PC-3 (cell line): Measurements from ENCODE around the gene NTRK2. TPM values are rescaled to one million over a fixed set of nuclear protein-coding genes. Genes with fewer than 3 reads are reported as not detected.

Source experiments
- ATAC-seq: fragments of 200-7000 bp; cut with Tn5 transposase; 2 replicates; pipeline ENCODE4 v1.9.1; 2020; ENCODE audit warnings: mild to moderate bottlenecking, moderate library complexity
- BruUV-seq: library from RNA; stranded (reverse); fragments of 400-500 nt; replicated peaks from 2 replicates; lab custom pipeline; 2021; lab: Mats Ljungman, UMichigan
- CTCF ChIA-PET: fragments of 300-600 bp; sonication (Branson Sonifier 250); formaldehyde crosslinking; loops from one replicate; lab custom pipeline; 2022; ENCODE audit warnings: antibody characterized with exemption; lab: Charles Lee
- POLR2A ChIA-PET: fragments of 300-600 bp; sonication (Branson Sonifier 250); formaldehyde crosslinking; loops from one replicate; lab custom pipeline; 2022; ENCODE audit warnings: antibody characterized with exemption; ENCODE audit not compliant: unreplicated experiment; lab: Charles Lee
- DNase-seq: peaks from one replicate; pipeline ENCODE4 v3.0.0-alpha.2; 2015
- H2AFZ ChIP-seq: fragments of 300-600 bp; sonication (generic); 2 replicates; pipeline ENCODE4 v1.6.0; 2016; ENCODE audit warnings: antibody characterized with exemption, low read length
- H3F3A ChIP-seq: fragments of 300-600 bp; sonication (generic); one replicate; pipeline ENCODE4 v1.6.0; 2017; ENCODE audit warnings: antibody characterized with exemption, low read length, control low read depth, mild to moderate bottlenecking; ENCODE audit not compliant: unreplicated experiment
- H3K27ac ChIP-seq: fragments of 300-600 bp; sonication (generic); 2 replicates; pipeline ENCODE4 v1.5.1; 2016; ENCODE audit warnings: mild to moderate bottlenecking, low read length
- H3K27me3 ChIP-seq: fragments of 300-600 bp; sonication (generic); 2 replicates; pipeline ENCODE4 v1.6.1; 2016; ENCODE audit warnings: low read length, mixed read lengths
- H3K36me3 ChIP-seq: fragments of 300-600 bp; sonication (generic); 2 replicates; pipeline ENCODE4 v1.6.1; 2016; ENCODE audit warnings: low read depth, mixed run types, low read length, mixed read lengths
- H3K4me1 ChIP-seq: fragments of 300-600 bp; sonication (generic); 2 replicates; pipeline ENCODE4 v1.5.1; 2016; ENCODE audit warnings: low read length; ENCODE audit not compliant: insufficient read depth
- H3K4me2 ChIP-seq: fragments of 300-600 bp; sonication (generic); 2 replicates; pipeline ENCODE4 v1.6.0; 2016; ENCODE audit warnings: low read length
- H3K4me3 ChIP-seq: fragments of 300-600 bp; sonication (generic); 2 replicates; pipeline ENCODE4 v1.5.1; 2016; ENCODE audit warnings: mild to moderate bottlenecking, low read length, mixed read lengths
- H3K79me2 ChIP-seq: fragments of 300-600 bp; sonication (generic); 2 replicates; pipeline ENCODE4 v1.6.1; 2017; ENCODE audit warnings: low read length, mixed read lengths
- H3K9ac ChIP-seq: fragments of 300-600 bp; sonication (generic); 2 replicates; pipeline ENCODE4 v1.6.0; 2016; ENCODE audit warnings: mild to moderate bottlenecking, low read length
- H3K9me2 ChIP-seq: fragments of 300-600 bp; sonication (generic); replicated peaks from 2 replicates; pipeline ENCODE4 v1.6.1; 2016; ENCODE audit warnings: mixed run types, low read length, mixed read lengths
- H3K9me3 ChIP-seq: fragments of 300-600 bp; sonication (generic); 2 replicates; pipeline ENCODE4 v1.6.1; 2016; ENCODE audit warnings: low read length, mixed read lengths
- H4K20me1 ChIP-seq: fragments of 300-600 bp; sonication (generic); 2 replicates; pipeline ENCODE4 v1.6.1; 2016; ENCODE audit warnings: low read length, mixed read lengths
- EZH2 ChIP-seq: fragments of 300-600 bp; sonication (generic); IDR thresholded peaks from one replicate; pipeline ENCODE4 v1.6.1; 2017; ENCODE audit warnings: antibody characterized with exemption, mild to moderate bottlenecking, low read length; ENCODE audit not compliant: unreplicated experiment
- EZH2phosphoT487 ChIP-seq: fragments of 300-600 bp; sonication (generic); IDR thresholded peaks from 2 replicates; pipeline ENCODE4 v1.6.1; 2018; ENCODE audit warnings: mild to moderate bottlenecking, antibody characterized with exemption, low read length, borderline replicate concordance
- intact Hi-C: fragments of 100-400 bp; cut with micrococcal nuclease; formaldehyde crosslinking; loops from 2 replicates; pipeline ENCODE4 v1.9.0; 2023
- total RNA-seq: library from RNA; depleted of rRNA; stranded (reverse); fragments of >200 nt; gene quantifications from 2 replicates; pipeline ENCODE4 v1.2.3, GENCODE V29; 2014
- TF ChIP-seq, protein P1 (sequence below): fragments of 300-600 bp; sonication (generic); conservative IDR thresholded peaks from 2 replicates; pipeline ENCODE4 v1.5.1; 2017; ENCODE audit warnings: antibody characterized with exemption, low read depth, mild to moderate bottlenecking, low read length

NTRK2 gene
- total RNA-seq, 1 experiment from 2014 or later: not detected

DNA sequence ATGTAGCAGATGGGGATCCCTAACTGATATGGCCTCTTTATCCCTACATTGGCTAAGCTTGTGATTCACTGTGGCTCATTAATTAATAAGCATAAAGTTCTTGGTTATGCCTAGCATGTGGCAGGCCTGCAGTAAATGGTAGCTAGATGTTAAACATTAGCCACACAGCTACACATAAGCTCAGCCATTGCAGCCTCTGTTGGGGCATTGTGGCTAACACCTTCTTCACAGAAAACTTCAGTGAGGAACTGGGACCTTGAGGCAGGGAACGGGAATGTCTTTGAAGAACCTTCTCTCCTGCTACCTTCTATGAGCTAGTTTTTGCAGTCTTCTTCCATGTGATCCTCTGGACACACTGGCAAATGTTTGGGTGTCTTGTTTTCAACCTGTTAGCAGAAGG, 338.2 kb downstream of the NTRK2 start:
- H3K27ac ChIP-seq: no peak overlapping the region
- no peak overlapping the region for H3K4me3 ChIP-seq
- no peak overlapping the region for H3K4me2 ChIP-seq
- H3K9me3 ChIP-seq: no peaks in the 10 kb centered on the region
- no peaks in the 10 kb centered on the region for H3K27me3 ChIP-seq
- no peaks in the 10 kb centered on the region for H4K20me1 ChIP-seq
- H3F3A ChIP-seq: no peaks in the 10 kb centered on the region
- no peak overlapping the region for H2AFZ ChIP-seq
- intact Hi-C loops: no loop called here
- POLR2A ChIA-PET: no interaction called here
- H3K36me3 ChIP-seq: no peaks in the 10 kb centered on the region
- ATAC-seq (no peak), DNase-seq (no peak)
- CTCF ChIA-PET: no interaction called here
- no TSS peak for BruUV-seq
- TF ChIP-seq, protein P1, sequence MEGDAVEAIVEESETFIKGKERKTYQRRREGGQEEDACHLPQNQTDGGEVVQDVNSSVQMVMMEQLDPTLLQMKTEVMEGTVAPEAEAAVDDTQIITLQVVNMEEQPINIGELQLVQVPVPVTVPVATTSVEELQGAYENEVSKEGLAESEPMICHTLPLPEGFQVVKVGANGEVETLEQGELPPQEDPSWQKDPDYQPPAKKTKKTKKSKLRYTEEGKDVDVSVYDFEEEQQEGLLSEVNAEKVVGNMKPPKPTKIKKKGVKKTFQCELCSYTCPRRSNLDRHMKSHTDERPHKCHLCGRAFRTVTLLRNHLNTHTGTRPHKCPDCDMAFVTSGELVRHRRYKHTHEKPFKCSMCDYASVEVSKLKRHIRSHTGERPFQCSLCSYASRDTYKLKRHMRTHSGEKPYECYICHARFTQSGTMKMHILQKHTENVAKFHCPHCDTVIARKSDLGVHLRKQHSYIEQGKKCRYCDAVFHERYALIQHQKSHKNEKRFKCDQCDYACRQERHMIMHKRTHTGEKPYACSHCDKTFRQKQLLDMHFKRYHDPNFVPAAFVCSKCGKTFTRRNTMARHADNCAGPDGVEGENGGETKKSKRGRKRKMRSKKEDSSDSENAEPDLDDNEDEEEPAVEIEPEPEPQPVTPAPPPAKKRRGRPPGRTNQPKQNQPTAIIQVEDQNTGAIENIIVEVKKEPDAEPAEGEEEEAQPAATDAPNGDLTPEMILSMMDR: no peak
- TF ChIP-seq EZH2 (no peak), EZH2phosphoT487 (no peak)
- no peaks in the 10 kb centered on the region for H3K4me1 ChIP-seq
- H3K9me2 ChIP-seq: no peaks in the 10 kb centered on the region
- no peak overlapping the region for H3K9ac ChIP-seq
- no peaks in the 10 kb centered on the region for H3K79me2 ChIP-seq

DNA sequence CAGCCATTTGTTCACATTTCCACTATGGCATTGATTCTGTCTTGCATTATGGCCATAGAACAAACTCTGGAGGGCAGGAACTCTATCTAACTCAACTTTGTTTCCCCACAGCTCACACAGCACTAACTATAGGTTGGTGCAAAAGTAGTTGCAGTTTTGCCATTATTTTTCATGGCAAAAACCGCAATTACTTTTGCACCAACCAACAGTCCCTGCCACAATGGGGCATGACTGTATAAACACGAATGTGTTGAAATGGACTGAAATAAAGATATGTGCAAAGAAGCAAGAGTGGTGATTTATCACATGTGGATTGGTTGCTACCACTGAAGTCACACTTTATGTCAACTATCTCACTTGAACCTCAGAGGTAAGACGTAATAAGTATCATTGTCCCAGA, 338.7 kb downstream of the NTRK2 start:
- no peak overlapping the region for H3K4me3 ChIP-seq
- H3K36me3 ChIP-seq: no peaks in the 10 kb centered on the region
- no peak overlapping the region for H2AFZ ChIP-seq
- H3K27me3 ChIP-seq: no peaks in the 10 kb centered on the region
- no peaks in the 10 kb centered on the region for H3K9me2 ChIP-seq
- DNase-seq: no peak
- POLR2A ChIA-PET: no interaction called here
- intact Hi-C loops: no loop called here
- TF ChIP-seq, protein P1: no peak
- no peak for TF ChIP-seq EZH2phosphoT487
- TF ChIP-seq EZH2: no peak
- no peak overlapping the region for H3K4me2 ChIP-seq
- CTCF ChIA-PET: no interaction called here
- no peak overlapping the region for H3K9ac ChIP-seq
- no peak overlapping the region for H3K27ac ChIP-seq
- no peaks in the 10 kb centered on the region for H3K9me3 ChIP-seq
- no peak for ATAC-seq
- H3F3A ChIP-seq: no peaks in the 10 kb centered on the region
- no TSS peak for BruUV-seq
- no peaks in the 10 kb centered on the region for H3K79me2 ChIP-seq
- H3K4me1 ChIP-seq: no peaks in the 10 kb centered on the region
- H4K20me1 ChIP-seq: no peaks in the 10 kb centered on the region

DNA sequence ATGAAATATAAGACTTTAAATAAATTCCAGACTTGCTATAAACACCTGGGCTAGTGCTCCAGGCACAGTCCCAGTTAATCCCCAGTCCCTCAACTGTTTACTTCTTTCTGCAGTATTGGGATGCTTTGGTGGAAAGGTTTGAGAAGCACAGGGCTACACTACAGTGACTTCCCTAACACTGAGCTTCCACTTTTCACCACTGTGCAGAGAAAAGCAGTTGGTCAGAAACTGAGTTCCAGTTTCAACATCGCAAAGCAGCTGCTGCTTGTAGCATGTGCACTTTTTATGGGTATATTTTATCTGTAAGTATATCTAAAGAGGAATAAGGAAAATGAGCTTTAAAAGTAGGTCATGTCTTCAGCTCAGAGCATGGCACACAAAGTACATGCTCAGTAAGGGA, 339.7 kb downstream of the NTRK2 start:
- Histone ChIP-seq H3K9me2 (no peaks in the 10 kb centered on the region), H3K27ac (no peak overlapping the region), H3K4me2 (no peak overlapping the region), H4K20me1 (no peaks in the 10 kb centered on the region), H3K4me3 (no peak overlapping the region), H3K27me3 (no peaks in the 10 kb centered on the region), H3K79me2 (no peaks in the 10 kb centered on the region), H3K36me3 (no peaks in the 10 kb centered on the region), H3K9me3 (no peaks in the 10 kb centered on the region), H3F3A (no peaks in the 10 kb centered on the region), H2AFZ (no peak overlapping the region), H3K4me1 (no peaks in the 10 kb centered on the region), H3K9ac (no peak overlapping the region)
- CTCF ChIA-PET: no interaction called here
- no peak for ATAC-seq
- intact Hi-C loops: no loop called here
- POLR2A ChIA-PET: no interaction called here
- TF ChIP-seq EZH2phosphoT487 (no peak), EZH2 (no peak)
- TF ChIP-seq, protein P1: no peak
- no TSS peak for BruUV-seq
- no peak for DNase-seq
